Measurements from ENCODE around the gene FKBP2.

- TF ChIP-seq CTCF (conservative IDR thresholded peaks at IDR 0.05) = no peak
- no peak for TF ChIP-seq ZFX (IDR thresholded peaks at IDR 0.05)
Measured at GRCh38 chr11:64229744-64230170, 11.1 kb upstream of the FKBP2 start.
